ENCODE data around the gene BUB1B.

Gene BUB1B

DNA sequence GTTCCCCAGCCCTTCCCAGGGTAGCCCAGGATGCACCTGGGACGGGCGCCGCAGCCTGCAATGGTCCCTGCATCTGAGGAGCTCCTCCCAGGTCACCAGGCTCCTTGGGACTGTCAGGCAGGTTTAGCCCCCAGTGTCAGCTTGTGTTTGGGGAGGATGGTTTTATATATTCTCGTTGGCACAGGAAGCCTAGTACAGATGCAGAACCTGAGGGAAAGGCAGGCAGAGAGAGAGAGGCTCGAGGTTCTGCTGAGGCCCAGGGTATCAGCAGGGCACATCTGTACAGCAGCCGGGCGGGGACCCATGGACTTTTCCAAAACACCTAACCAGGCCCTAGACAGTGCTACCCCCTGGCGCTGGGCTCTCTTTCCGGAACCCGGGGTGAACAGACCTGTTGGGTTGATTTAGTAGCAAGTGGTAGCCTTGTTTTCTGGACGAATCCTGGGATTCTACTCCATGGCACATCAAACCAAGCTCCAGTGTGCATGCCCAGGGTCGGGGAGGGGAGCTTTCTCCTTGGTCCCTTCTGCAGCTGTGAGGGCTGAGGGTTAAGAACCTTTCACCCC, 86.6 kb downstream of the BUB1B start:
- no peak overlapping the region for H3K27ac ChIP-seq (ENCODE audit: low read depth, low read length)
- no peak overlapping the region for H2AFZ ChIP-seq (ENCODE audit: low read depth, low read length, severe bottlenecking)
- no peak for TF ChIP-seq EZH2phosphoT487 (conservative IDR thresholded peaks at IDR 0.05; ENCODE audit: low read length)
- TF ChIP-seq, protein P1, sequence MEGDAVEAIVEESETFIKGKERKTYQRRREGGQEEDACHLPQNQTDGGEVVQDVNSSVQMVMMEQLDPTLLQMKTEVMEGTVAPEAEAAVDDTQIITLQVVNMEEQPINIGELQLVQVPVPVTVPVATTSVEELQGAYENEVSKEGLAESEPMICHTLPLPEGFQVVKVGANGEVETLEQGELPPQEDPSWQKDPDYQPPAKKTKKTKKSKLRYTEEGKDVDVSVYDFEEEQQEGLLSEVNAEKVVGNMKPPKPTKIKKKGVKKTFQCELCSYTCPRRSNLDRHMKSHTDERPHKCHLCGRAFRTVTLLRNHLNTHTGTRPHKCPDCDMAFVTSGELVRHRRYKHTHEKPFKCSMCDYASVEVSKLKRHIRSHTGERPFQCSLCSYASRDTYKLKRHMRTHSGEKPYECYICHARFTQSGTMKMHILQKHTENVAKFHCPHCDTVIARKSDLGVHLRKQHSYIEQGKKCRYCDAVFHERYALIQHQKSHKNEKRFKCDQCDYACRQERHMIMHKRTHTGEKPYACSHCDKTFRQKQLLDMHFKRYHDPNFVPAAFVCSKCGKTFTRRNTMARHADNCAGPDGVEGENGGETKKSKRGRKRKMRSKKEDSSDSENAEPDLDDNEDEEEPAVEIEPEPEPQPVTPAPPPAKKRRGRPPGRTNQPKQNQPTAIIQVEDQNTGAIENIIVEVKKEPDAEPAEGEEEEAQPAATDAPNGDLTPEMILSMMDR (IDR thresholded peaks at IDR 0.05; ENCODE audit: insufficient read depth, low read length, poor library complexity, severe bottlenecking) = no peak
- no peak overlapping the region for H3K4me2 ChIP-seq (ENCODE audit: low read depth, low read length, poor library complexity, severe bottlenecking)
- no peaks in the 10 kb centered on the region for H3F3A ChIP-seq (ENCODE audit: insufficient read depth)
- H3K9me3 ChIP-seq (ENCODE audit: insufficient read depth, low read length) = no peaks in the 10 kb centered on the region
- no peak overlapping the region for H3K9ac ChIP-seq (ENCODE audit: low read length)
- no peaks in the 10 kb centered on the region for H4K20me1 ChIP-seq (ENCODE audit: low read depth, low read length)
- H3K36me3 ChIP-seq (ENCODE audit: low read length) = no peaks in the 10 kb centered on the region
- H3K9me2 ChIP-seq (replicated peaks; ENCODE audit: insufficient read depth, low read length) = no peaks in the 10 kb centered on the region
- no peaks in the 10 kb centered on the region for H3K27me3 ChIP-seq (ENCODE audit: low read length)
- H3K79me2 ChIP-seq (ENCODE audit: insufficient read depth, low read length) = no peaks in the 10 kb centered on the region
- H3K4me3 ChIP-seq (ENCODE audit: insufficient read depth, low read length, poor library complexity, severe bottlenecking) = no peak overlapping the region

- no peaks in the 10 kb centered on the region for H3K79me2 ChIP-seq (ENCODE audit: insufficient read depth, low read length)
- H4K20me1 ChIP-seq (ENCODE audit: low read depth, low read length) = no peaks in the 10 kb centered on the region
- H3K27me3 ChIP-seq (ENCODE audit: low read length) = no peaks in the 10 kb centered on the region
- no peaks in the 10 kb centered on the region for H3K9me2 ChIP-seq (replicated peaks; ENCODE audit: insufficient read depth, low read length)
- TF ChIP-seq EZH2phosphoT487 (conservative IDR thresholded peaks at IDR 0.05; ENCODE audit: low read length) = no peak
- TF ChIP-seq, protein P1 (IDR thresholded peaks at IDR 0.05; ENCODE audit: insufficient read depth, low read length, poor library complexity, severe bottlenecking) = no peak
- no peak overlapping the region for H2AFZ ChIP-seq (ENCODE audit: low read depth, low read length, severe bottlenecking)
- H3K36me3 ChIP-seq (ENCODE audit: low read length) = no peaks in the 10 kb centered on the region
- H3K9ac ChIP-seq (ENCODE audit: low read length) = no peak overlapping the region
- no peak overlapping the region for H3K4me3 ChIP-seq (ENCODE audit: insufficient read depth, low read length, poor library complexity, severe bottlenecking)
- no peaks in the 10 kb centered on the region for H3F3A ChIP-seq (ENCODE audit: insufficient read depth)
- no peaks in the 10 kb centered on the region for H3K9me3 ChIP-seq (ENCODE audit: insufficient read depth, low read length)
- no peak overlapping the region for H3K27ac ChIP-seq (ENCODE audit: low read depth, low read length)
- no peak overlapping the region for H3K4me2 ChIP-seq (ENCODE audit: low read depth, low read length, poor library complexity, severe bottlenecking)
These were observed 87.3 kb downstream of the BUB1B start for GRCh38 chr15:40248006-40248783.

- Histone ChIP-seq H3F3A (ENCODE audit: insufficient read depth) (no peaks in the 10 kb centered on the region), H3K79me2 (ENCODE audit: insufficient read depth, low read length) (no peaks in the 10 kb centered on the region), H2AFZ (ENCODE audit: low read depth, low read length, severe bottlenecking) (no peak overlapping the region), H4K20me1 (ENCODE audit: low read depth, low read length) (no peaks in the 10 kb centered on the region), H3K9me3 (ENCODE audit: insufficient read depth, low read length) (no peaks in the 10 kb centered on the region), H3K4me2 (ENCODE audit: low read depth, low read length, poor library complexity, severe bottlenecking) (no peak overlapping the region), H3K27me3 (ENCODE audit: low read length) (no peaks in the 10 kb centered on the region), H3K36me3 (ENCODE audit: low read length) (no peaks in the 10 kb centered on the region), H3K9me2 (replicated peaks; ENCODE audit: insufficient read depth, low read length) (no peaks in the 10 kb centered on the region), H3K9ac (ENCODE audit: low read length) (no peak overlapping the region), H3K4me3 (ENCODE audit: insufficient read depth, low read length, poor library complexity, severe bottlenecking) (no peak overlapping the region), H3K27ac (ENCODE audit: low read depth, low read length) (no peak overlapping the region)
- TF ChIP-seq EZH2phosphoT487 (conservative IDR thresholded peaks at IDR 0.05; ENCODE audit: low read length) = no peak
- TF ChIP-seq, protein P1 (IDR thresholded peaks at IDR 0.05; ENCODE audit: insufficient read depth, low read length, poor library complexity, severe bottlenecking) = no peak
These were observed 88.8 kb downstream of the BUB1B start for GRCh38 chr15:40249477-40250303.
